HG02840 (cell line): ENCODE results near the gene AGBL2.
"Not testable (repeated sequence)": the region's sequence is repeated elsewhere in the genome, so short reads cannot be mapped to it uniquely, and the experiment has no call there.

ENCODE experiments used
- ATAC-seq: cut with Tn5 transposase; IDR thresholded peaks from one replicate; pipeline ENCODE4 v1.9.1; 2021; ENCODE audit warnings: mild to moderate bottlenecking, moderate library complexity, moderate number of reproducible peaks; ENCODE audit not compliant: unreplicated experiment, low FRiP score

Gene AGBL2

DNA sequence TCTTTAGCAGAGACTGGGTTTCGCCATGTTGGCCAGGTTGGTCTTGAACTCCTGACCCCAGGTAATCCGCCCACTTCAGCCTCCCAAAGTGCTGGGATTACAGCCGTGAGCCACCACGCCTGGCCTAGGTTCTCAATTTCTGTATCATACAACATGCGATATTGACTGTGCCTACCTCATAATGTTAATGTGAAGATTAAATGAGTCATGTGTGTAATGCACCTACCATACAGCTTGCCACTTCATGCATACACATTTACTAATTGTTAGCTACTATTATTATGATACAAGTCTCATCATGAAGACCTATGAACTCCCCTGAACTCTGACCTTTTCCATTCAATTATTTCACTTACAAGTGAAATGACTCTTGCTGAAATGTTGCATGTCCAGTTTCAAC, 25.7 kb downstream of the AGBL2 start:
- no peak for ATAC-seq

DNA sequence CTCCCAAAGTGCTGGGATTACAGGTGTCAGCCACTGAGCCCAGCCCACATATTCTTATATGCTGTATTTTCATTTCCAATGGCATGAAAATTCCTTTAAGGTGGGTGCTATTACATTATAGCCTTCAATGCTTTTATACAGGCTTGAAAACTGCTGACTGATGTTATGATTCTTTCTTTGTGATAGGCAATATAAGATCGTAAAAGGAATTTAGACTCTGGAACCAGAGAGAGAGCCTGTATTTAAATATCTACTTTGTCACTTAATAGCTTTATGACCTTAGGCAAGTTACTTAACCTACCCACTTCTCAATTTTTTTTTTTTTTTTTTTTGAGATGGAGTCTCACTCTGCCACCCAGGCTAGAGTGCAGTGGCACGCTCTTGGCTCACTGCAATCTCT, 26.2 kb downstream of the AGBL2 start:
- no peak for ATAC-seq

DNA sequence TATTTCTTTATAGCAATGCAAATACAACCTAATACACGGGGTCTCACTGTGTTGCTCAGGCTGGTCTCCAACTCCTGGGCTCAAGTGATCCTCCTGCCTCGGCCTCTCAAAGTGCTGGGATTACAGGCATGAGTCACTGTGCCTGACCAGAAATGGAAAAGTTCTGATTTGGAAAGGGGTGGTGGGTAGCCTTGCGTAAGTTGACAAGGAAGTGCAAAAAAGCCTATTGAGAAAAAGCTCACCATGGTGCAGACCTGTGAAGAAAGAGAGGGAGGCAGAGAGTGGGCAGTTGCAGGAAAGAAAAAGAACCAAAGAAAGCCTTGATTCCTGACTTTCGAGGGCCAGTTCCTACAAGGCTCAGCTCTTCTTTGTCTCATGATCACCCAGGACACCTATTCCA, 27.1 kb downstream of the AGBL2 start:
- no peak for ATAC-seq

DNA sequence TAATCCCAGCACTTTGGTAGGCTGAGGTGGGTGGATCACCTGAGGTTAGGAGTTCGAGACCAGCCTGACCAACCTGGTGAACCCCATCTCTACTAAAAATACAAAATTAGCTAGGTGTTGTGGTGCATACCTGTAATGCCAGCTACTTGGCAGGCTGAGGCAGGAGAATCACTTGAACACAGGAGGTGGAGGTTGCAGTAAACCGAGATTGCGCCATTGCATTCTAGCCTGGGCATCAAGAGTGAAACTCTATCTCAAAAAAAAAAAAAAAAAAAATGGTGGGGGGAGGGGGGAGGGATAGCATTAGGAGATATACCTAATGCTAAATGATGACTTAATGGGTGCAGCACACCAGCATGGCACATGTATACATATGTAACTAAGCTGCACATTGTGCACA, 28.5 kb downstream of the AGBL2 start:
- ATAC-seq, result not testable (repeated sequence)

DNA sequence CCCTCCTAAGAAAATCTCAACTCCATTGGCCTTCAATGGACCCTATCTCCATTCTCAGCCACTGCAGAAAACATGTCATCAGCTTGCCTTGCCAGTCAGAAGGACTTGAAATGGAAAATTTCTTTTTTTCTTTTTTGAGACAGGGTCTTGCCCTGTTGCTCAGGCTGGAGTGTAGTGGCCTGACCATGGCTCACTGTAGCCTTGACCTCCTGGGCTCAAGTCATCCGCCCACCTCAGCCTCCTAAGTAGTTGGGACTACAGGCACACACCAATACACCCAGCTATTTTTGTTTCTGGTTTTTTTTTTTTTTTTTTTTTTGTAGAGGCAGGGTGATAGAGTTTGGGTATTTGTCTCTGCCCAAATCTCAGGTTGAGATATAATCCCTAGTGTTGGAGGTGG, 29.0 kb downstream of the AGBL2 start:
- no peak for ATAC-seq

DNA sequence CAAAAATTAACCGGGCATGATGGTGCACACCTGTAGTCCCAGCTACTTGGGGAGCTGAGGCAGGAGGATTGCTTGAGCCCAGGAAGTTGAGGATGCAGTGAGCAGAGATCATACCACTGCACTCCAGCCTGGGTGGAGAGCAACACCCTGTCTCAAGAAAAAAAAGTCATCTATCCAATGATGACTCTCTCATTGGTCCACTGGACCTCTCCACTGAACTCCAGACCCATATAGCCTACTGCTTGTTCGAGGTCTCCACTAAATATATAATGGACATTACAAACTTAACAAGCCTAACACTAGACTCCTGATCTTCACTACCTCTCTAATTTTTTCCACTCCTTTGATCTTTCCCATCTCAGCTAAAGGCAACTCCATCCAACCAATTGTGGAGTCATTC, 39.3 kb downstream of the AGBL2 start:
- ATAC-seq, result no peak

DNA sequence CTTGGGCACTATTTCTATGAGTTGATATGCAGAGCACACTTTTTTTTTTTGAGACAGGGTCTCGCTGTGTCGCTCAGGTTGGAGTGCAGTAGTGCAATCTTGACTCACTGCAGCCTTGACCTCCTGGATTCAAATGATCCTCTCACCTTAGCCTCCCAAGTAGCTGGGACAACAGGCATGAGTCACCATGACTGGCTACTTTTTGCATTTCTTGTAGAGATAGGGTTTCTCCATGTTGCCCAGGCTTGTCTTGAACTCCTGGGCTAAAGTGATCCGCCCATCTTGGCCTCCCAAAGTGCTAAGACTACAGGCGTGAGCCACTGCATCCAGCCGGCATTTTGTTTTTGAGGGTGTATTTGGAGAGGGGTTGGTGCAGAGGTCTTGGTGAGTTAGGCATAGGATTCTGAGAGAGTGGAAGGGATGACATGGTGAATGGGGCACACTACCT, 42.9 kb downstream of the AGBL2 start:
- ATAC-seq, result no peak

DNA sequence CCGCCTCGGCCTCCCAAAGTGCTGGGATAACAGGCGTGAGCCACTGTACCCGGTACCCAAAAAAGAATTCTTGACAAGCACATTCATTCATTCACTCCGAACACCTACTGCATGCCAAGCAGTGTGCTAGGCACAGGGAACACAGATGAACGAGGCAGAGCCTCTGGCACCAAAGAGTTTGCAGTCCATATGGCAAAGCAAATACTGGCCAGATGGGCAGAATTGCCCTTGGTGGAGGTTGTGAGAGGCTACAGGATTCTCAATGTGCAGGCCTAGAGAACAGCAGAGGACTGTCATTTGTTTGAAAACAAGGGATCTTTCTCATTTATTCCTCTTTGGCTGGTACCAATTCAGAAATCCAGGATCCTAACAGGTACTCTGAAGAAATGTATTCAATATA, 45.3 kb downstream of the AGBL2 start:
- ATAC-seq, result no peak

DNA sequence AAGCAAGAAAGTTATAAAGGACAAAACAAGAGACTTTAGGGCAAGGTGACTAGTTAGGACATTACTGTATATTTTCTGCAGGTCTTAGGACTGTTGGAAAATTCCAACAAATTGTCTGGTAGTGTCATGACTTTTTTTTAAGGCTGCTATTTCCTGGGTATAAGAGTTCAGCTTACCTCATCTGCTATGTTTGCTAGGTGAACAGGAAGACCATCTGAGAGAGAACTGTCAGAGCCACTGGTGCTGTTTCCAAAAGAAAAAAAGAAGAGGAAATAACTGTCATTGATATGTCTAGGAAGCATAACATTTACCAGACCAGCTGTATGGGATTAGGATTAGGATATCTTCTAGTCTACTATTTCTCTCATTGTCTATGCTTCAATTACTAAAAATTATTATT, 46.5 kb downstream of the AGBL2 start:
- no peak for ATAC-seq

DNA sequence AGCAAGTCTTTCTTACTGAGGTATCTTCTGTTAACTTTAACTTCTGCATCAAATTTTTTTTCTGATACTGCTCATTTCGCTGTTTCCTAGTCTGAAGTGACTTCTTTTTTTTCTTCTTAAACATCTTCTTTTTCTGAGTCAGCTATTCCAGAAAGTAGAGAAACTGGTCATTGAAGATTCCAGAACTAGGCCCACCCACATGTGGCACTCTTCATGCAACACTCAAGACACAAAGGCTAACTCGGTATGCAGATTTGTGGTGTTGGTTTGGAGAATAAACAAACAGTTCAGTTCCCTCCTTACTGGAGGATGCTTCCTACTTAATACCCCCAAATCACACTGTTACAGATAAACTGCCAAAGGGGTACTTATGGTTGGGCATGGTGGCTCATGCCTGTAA, 47.6 kb downstream of the AGBL2 start:
- no peak for ATAC-seq

DNA sequence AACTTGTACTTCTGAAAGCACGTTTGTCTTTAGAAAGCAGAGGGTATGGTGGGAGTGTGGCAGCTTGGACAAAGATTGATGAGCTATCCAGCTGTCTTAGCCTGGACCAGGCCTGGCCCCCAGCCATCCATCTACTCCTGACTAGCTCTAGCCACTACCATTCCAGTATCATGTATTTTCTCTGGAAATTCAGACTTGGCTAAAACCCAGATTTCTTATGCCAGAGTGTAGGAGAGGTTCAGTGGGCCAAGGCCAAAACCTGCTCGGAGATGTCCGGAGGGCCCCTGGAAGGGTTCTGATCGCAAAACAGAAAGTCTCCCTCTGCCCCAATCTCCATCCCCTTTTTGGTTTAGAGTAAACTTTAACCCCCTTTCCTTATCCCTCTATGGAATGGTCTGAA, 48.0 kb downstream of the AGBL2 start:
- ATAC-seq, result no peak

DNA sequence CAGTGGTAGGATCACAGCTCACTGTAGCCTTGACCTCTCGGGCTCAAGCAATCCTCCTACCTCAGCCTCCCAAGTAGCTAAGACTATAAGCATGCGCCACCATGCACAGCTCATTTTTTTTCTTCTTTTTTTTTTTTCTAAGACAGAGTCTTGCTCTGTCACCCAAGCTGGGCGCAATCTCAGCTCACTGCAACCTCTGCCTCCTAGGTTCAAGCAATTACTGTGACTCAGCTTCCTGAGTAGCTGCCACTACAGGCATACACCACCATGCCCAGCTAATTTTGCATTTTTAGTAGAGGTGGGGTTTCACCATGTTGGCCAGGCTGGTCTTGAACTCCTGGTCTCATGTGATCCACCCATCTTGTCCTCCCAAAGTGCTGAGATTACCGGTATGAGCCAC, 50.2 kb downstream of the AGBL2 start:
- not testable (repeated sequence) for ATAC-seq

DNA sequence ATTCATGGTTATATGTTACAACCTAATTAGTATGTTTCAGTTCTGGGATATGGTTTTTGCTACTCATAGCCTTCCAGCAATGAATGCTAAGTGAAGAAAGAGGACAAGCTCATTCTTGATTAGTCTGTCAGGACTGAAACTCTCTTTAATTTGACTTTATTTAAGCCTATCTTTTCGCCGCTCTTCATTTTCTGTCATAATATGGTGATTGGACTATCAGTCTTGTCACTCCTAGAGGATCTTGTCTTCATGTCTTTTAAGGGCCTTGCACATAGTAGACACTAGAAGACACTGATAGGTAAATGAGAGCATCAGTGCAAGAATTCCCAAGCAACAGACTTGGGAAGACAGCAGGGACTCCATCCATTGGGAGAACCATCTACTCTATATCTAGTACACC, 53.9 kb downstream of the AGBL2 start:
- ATAC-seq, result no peak

DNA sequence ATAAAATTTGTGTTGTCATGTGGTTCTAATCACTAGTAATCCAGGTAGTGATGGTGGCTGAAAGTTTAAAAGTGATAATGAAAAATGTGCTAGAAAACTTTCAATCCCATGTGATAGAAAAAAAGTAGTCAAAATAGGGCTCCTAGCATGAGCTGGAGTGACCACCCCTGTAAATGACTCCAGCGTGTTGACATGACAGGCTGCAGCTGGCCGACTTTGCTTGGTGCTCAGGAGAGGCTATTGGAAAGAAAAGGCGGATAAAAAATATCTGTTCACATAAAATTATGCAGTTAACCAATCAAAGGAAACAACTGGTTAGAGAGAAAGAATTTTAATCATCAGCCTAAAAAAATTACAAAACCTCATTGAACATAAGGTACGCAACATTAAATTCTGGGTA, 55.9 kb downstream of the AGBL2 start:
- ATAC-seq, result no peak

DNA sequence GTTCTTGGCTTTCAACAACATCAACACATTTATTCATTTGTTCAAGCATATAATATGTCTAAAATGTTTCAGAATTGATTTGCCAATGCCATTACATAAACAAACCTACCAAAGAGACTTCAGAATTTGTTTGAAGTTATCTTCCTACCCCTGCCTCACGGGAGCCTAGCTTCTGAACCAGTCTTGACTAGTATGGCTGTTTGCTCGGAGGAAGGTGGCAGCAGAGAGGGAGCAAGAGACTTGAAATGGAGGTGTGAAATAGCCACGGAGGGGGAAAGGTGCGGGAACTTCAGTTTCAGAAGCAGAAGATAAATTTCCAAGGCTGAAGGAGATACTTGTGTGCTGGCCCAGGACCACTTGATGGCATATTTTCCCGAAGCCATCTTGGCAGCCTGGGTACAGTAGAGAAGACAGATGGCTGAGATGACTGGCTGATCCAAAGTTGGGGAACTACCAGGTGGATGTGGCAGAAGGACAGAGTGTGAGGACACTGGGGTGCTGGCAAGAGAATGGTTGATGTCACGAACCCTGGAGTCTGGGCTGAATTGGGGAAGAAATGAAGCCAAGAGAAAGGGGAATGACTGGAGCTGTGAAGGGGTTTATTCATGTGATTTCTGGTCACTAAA, 58.8 kb downstream of the AGBL2 start:
- ATAC-seq, result no peak

DNA sequence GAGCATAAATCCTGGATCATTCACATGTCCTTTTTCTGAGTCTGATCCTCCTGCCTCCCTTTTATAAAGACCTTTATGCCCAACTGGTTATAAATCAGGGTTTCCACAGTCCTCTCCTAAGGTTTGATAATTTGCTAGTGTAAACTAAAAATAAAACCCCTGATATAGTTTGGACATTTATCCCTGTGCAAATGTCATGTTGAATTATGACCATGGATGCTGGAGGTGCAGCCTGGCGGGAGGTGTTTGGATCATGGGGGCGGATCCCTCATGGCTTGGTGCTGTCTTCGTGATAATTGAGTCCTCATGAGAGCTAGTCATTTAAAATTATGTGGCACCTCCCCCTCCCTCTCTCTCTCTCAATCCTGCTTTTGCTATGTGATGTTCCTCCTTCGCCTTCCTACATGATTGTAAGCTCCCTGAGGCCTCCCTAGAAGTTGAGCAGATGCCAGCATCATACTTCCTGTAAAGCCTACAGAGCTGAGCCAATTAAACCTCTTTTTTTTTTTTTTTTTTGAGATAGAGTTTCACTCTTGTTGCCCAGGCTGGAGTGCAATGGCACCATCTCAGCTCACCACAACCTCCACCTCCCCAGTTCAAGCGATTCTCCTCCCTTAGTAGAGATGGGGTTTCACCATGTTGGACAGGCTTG, 63.2 kb downstream of the AGBL2 start:
- ATAC-seq, result no peak

DNA sequence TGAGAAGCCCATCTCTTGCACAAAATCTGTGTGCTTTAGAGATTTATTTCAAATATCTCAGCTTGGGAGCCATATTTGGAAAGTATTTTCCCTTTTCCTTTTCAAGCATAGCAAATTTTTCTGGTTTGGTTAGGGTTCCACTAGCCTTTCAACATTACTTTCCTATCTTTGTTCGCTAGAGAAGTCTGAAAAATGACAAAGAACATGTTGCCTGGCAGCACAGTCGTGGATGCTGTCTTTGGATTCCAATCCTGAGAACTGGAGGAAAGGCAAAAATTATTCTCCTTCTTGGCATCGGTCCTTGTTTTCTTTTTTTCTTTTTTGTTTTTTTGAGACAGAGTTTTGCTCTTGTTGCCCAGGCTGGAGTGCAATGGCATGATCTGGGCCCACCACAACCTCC, 65.9 kb downstream of the AGBL2 start:
- ATAC-seq, result no peak

DNA sequence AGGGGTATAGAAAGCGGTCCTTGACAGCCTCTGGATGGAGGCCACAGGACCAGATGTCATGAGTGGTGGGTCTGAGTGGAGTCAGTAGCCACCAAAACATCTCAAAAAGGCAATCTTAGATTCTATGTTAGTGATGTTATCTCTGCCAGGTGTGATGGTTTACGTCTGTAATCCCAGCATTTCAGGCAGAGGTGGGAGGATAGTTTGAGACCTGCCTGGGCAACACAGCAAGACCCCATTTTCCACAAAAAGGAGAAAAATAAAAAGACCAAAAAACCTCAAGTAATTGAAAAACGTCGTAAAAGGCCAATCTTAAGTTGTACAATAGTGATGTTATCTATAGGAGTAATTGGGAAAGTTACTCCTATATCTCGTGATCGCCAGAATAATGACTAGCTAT, 69.2 kb downstream of the AGBL2 start:
- ATAC-seq, result no peak

DNA sequence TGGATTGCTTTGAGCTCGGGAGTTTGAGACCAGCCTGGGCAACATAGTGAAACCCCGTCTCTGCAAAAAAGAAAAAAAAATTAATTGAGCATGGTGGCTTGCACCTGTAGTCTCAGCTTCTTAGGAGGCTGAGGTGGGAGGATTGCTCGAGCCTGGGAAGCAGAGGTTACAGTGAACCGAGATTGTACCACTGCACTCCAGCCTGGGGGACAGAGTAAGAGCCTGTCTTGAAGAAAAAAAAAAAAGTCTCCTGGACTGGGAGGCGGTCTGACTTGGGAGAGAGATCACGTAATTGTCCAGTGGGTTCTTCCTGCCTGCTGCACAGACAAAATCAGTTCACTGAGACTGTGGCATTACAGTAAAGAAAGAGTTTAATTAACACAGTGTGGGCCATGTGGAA, 69.7 kb downstream of the AGBL2 start:
- ATAC-seq, result no peak

DNA sequence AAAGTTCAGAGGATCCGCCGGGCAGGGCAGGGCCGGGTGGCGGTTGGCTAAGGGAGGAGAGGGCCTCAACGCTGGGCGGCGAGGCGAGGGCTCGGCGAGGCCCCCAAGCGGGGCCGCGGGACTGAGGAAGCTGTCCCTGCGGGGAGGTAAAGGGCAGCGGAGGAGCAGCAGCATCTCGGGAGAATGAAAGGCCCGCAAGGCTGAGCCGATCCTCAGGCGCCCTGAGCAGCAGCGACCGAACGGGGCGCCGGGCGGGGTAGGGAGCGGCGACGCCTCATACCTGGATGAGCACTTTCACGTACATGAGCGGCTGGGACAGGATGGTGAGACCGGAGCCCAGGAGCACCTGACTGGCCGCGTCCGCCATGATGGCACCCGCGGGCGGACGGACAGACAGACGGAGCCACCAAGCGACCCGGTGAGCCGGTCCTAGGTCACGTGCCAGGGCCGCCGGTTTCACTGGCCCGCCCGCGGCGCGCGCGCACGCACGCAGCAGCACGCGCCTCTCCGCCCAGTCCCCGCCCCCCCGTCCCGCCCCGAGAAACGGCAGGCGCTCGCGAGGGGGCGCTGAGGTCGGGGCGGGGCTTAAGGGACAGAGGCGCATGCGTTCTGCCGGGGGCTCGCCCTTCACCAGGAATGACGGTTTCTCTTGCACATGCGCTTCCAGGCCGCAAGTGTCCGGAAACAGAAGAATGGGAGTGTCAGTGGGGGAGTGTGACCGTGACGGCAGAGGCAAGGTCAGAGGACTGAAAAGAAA, 72.9 kb downstream of the AGBL2 start, which contains the start of gene MTCH2:
Gene MTCH2, minus strand, starts transcription at position 461 of the 757 bp plus-strand sequence. Its CDS starts 94 bp downstream, at position 367.
- ATAC-seq, result peak; percentile 89

DNA sequence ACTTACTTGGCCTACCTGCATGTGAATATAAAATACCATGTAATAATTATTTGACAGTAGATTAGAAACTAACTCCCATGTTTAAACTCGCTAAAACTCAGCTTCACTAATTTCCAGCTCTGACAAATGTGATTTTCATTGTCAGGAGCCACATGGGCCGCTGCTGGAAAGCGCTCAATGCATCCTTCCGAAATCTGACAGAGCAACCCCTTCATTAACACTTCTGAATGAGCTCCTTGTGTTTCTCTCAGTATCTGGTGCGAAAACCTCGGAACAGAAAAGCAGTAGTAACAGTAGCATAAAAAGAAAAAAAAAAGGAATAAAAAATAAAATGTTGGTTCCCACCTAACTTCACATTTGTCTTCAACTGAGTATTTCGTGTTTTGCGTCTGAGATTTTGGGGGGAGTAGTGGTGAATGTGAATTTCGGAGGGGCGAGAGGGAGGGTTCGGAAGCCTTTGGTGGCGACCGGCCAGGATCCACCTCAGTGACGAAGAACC, 73.5 kb downstream of the AGBL2 start:
- ATAC-seq, result no peak
